NCI-H2081 treated with DMSO at 0.1 percent for 48 hours (cell line): Measurements from ENCODE around the gene PGA5.

Source experiments
- DNase-seq: peaks from one replicate; lab custom pipeline; 2025; lab: John Stamatoyannopoulos, UW

The PGA5 gene

DNA sequence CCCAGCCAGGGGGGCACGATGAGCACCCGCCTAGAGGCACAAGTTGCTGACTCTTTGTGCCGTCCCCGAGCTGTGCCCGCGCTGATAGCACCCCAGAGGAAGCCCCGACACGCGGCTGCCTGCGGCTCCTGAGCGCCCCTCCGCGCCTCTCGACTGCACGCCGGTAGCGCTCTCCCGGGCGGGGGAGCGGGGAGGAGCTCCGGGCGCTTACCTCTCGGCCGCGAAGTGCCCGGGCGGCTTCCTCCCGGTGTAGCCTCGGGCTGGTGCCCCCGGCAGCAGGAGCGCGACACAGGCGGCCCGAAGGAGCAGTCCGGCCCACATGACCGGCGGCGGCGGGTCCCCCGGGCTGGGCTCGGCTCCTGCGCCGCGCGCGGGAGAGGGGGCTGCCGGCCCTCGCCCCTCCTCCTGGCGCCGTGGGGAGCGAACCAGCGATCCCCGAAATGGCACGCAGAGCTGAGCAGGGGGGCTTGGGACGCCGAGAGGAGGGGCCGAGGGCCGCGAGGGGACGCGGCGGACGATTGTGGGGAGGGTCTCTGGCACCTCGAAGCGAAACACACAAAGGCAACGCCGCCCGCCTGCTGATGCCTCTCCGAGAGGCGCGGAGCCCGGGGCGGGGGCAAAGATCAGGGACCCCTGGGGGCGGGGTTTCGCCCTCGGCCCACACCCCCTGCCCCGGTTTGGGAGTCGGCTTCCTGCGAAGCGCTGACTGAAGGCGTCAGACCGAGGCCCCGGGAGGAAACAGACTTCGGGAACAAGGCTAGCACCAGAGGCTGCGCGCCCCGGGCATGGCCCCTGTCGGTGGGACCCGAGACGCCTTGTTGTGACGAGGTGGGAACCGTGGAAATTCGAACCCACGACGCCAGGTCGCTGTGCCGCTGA lies 54.0 kb downstream of the PGA5 start, which contains the start of gene VWCE:
TSS of gene VWCE (minus strand) at position 600 of the 879 bp plus-strand sequence. CDS start at position 321, 279 bp downstream.
- DNase-seq = peak; percentile 8

DNA sequence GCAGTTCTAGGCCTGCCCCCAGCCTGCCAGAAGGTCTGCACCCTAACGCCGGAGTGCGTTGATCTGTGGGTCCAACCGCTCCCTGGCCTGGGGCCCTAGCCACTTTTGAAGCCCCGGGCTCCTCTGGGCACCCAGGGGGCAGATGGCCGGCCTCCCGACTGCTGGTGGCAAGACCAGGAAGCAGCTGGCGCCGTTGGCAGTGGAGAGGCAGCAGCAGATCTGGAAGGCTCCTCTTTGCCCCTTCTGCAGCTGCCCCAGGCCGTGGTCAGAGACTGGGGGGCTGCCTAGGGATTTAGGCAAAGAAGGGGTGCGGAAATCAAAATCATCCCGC lies 54.6 kb downstream of the PGA5 start:
- no peak for DNase-seq

- no peak for DNase-seq
These were observed 56.4 kb downstream of the PGA5 start for GRCh38 chr11:61297341-61297740.

GRCh38 chr11:61297746-61298145 lies 56.8 kb downstream of the PGA5 start:
- DNase-seq = no peak

DNA sequence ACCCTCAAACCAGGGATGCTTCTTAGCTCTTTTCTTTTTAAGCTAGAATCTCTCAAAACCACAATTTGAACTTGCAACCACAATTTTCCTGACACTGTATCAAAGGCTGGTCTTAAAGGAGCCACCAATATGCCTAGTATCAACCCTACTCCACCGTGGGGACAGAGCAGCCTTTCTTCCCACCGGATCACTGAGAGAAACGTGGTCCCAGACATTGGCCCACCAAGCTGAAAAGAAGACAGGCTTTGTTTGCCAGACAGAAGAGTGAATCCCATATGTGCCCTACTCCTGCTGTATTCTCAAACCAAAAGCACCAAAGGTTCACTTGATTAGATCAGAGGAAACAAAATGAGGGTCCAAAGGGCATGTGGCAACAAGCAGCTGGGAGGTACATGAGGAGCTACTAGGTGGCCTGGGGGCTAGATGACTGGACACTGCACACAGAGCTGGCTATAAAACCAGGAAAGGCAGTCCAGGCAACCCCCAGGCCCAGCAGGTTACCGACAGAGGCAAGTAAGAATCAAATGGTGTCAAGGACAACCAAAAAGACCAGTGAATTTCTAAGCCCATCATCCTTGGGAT lies 57.8 kb downstream of the PGA5 start:
- DNase-seq = no peak
